Dermis lymphatic vessel endothelial cell (primary cell): ENCODE data around the gene FOXM1. TPM values are rescaled to one million over a fixed set of nuclear protein-coding genes. Genes with fewer than 3 reads are reported as not detected.

Source experiments
- total RNA-seq: library from RNA; depleted of rRNA; stranded (reverse); fragments of >200 nt; gene quantifications from 2 replicates; pipeline ENCODE4 v1.2.1, GENCODE V29; 2014

FOXM1 gene, protein sequence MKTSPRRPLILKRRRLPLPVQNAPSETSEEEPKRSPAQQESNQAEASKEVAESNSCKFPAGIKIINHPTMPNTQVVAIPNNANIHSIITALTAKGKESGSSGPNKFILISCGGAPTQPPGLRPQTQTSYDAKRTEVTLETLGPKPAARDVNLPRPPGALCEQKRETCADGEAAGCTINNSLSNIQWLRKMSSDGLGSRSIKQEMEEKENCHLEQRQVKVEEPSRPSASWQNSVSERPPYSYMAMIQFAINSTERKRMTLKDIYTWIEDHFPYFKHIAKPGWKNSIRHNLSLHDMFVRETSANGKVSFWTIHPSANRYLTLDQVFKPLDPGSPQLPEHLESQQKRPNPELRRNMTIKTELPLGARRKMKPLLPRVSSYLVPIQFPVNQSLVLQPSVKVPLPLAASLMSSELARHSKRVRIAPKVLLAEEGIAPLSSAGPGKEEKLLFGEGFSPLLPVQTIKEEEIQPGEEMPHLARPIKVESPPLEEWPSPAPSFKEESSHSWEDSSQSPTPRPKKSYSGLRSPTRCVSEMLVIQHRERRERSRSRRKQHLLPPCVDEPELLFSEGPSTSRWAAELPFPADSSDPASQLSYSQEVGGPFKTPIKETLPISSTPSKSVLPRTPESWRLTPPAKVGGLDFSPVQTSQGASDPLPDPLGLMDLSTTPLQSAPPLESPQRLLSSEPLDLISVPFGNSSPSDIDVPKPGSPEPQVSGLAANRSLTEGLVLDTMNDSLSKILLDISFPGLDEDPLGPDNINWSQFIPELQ
- total RNA-seq = 1.3 TPM in 2 replicates

GRCh38 chr12:2877047-2877952, at the start of gene FOXM1, which contains the start of gene RHNO1:
FOXM1 (minus strand) TSS chr12:2877174; CDS start chr12:2874478, 2,696 bp downstream.
RHNO1 (plus strand) TSS chr12:2877223; CDS start chr12:2885367, 8,144 bp downstream.

DNA sequence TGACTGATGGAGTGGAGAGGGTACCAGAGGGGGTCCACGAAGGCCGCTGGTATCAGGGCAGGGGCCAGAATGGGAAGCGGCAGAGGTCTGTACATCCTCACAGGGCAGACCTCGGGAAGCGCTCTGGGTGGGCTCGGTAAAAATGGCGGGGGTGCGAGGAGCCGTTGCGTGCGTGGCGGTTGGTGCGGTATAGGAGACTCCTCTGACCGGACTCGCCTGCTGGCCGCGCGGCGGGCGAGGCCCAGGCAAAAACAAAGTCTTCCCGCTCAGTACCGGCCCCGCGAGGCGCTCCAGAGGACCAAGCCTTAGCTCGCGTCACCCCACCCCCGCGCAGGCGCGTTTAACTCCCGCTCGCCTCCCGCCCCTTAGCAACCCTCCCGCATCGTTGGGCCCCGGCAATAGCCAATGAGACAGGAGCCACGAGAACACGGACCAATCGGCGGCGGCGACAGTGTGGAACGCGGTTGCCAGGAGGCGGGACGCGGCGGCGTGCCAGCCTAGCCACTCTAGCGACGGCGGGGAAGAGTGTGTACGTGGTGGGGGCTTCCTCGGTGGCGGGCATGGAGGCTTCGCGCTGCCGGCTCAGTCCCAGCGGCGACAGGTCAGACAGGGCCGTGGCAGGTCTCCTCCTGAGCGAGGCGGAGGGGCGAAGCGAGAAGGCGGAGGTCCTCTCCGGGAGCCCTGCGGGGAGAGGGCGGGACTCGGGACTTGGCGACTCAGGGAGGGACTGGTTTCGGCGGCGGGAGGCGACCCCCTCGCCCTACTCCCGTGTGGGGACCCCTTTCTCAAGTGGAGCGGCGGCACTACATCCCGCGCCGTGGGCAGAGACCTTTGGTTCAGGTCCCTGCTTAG, 13.6 kb upstream of the FOXM1 start, which contains the start of gene TULP3:
TULP3 (plus strand) TSS at position 504 of the 852 bp plus-strand sequence; CDS start at position 561, 57 bp downstream.

GRCh38 chr12:2857021-2857431, 19.9 kb downstream of the FOXM1 start, which contains the start of gene TEX52:
TEX52 (minus strand) TSS chr12:2857039; CDS start chr12:2857026, 13 bp downstream.

DNA sequence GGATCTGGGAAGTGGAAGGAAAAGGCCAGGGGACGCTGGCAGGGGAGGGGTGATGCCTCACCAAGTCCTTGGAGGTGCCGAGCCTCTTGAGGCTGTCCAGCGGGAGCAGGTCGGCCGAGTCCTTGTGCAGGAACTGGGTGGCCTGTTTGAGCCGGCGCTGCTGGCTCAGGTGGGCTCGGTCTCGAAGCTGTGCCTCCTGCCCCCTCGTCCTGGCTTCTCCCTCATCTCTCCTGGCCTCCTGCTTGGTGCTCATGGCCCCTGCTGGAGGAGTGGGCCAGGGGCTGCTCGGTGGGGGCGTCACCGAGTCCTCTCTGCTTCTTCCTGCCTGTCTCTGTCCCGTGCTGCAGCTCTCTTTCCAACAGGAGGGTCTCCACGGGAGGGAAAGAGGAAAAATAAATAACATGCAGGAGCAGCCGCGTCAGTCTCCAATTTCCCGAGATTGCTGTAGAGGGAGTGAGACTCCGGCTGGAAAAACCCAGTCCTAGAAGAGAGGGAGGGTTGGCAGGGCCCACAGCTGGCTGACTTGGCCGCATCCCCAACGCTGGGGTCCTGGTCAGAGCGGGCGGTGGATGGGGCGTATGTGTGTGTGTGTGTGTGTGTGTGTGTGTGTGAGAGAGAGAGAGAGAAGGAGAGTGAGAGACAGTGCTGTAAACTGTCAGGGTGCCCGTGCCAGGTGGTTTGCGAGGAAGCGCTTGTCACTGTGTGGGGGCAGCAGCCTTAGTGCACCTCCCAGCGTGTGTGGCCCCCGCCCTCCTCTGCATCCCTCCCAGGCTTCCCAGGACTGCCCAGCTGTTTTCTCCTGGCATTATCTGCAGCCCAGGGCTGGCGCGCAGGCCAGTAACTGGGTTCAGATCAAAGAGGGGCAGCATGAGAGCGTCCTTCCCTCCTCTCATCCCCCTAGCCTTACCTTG, 42.1 kb downstream of the FOXM1 start, which contains the start of gene NRIP2:
NRIP2 (minus strand) TSS at position 455 of the 911 bp plus-strand sequence; CDS start at position 403, 52 bp downstream.

DNA sequence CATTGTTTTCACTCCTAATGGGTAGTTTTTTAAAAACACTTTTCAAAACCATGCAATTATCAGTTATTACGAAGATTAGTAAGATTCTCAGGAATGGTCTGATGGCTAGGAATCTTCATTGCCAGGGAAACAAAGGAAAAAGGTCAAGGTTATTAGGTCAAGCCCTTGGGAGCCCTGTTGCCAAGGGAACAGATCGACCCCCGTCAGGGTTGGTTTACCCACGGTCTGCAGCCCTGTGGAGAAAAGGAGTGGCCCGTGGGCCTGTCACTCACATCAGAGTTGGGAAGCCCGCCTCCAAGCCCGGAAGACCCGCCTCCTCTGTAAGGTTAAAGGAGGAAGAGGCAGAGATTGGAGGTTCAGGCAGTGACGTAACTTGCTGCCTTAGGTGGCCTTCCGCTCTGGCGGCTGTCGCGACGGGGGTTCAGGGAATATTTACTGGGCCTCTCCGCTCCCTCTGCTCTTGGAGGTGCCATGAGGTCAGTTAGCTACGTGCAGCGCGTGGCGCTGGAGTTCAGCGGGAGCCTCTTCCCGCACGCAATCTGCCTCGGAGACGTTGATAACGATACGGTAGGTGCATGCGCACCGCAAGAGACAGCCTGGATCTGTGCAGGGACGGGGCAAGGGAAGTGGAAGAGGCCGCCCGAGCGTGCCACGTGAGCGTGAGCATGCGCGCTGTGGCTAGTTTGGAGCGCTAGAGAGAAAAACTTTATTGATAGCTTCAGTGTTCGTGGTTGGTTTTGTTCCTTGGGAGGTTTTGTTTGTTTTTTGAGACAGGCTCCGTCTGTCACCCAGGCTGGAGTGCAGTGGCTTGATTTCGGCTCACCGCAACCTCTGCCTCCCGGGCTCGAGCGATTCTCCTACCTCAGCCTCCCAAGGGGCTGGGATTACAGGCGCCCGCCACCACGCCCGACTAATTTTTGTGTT, 64.4 kb downstream of the FOXM1 start, which contains the start of gene ITFG2:
ITFG2 (plus strand) TSS at position 379 of the 924 bp plus-strand sequence; CDS start at position 472, 93 bp downstream.

Other genes with a start within 250 kb of the FOXM1 start
- 24.7 and 32.0 TPM in 2 replicates for gene FKBP4, start 82.2 kb downstream of the FOXM1 start, total RNA-seq
- gene ITFG2, start 64.5 kb downstream of the FOXM1 start, total RNA-seq = 8.9 and 12.9 TPM in 2 replicates
- not detected in 2 replicates for gene NRIP2, start 42.1 kb downstream of the FOXM1 start, total RNA-seq
- under 0.01 TPM in 1 of 2 replicates, not detected in the other for gene TEX52, start 20.1 kb downstream of the FOXM1 start, total RNA-seq
- 18.3 and 18.5 TPM in 2 replicates for gene RHNO1, start within 50 bp of the FOXM1 start, total RNA-seq
- gene TULP3, start 13.7 kb upstream of the FOXM1 start, total RNA-seq = 17.4 and 19.3 TPM in 2 replicates
- 17.5 and 18.4 TPM in 2 replicates for gene TEAD4, start 82.2 kb upstream of the FOXM1 start, total RNA-seq
- 120 and 128 TPM in 2 replicates for gene TSPAN9, start 200.2 kb upstream of the FOXM1 start, total RNA-seq